Measurements from ENCODE around the gene WIPF1.
A peak's percentile ranks its signal among the peaks of the same experiment; 100 is the strongest.

The WIPF1 gene, protein sequence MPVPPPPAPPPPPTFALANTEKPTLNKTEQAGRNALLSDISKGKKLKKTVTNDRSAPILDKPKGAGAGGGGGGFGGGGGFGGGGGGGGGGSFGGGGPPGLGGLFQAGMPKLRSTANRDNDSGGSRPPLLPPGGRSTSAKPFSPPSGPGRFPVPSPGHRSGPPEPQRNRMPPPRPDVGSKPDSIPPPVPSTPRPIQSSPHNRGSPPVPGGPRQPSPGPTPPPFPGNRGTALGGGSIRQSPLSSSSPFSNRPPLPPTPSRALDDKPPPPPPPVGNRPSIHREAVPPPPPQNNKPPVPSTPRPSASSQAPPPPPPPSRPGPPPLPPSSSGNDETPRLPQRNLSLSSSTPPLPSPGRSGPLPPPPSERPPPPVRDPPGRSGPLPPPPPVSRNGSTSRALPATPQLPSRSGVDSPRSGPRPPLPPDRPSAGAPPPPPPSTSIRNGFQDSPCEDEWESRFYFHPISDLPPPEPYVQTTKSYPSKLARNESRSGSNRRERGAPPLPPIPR

DNA sequence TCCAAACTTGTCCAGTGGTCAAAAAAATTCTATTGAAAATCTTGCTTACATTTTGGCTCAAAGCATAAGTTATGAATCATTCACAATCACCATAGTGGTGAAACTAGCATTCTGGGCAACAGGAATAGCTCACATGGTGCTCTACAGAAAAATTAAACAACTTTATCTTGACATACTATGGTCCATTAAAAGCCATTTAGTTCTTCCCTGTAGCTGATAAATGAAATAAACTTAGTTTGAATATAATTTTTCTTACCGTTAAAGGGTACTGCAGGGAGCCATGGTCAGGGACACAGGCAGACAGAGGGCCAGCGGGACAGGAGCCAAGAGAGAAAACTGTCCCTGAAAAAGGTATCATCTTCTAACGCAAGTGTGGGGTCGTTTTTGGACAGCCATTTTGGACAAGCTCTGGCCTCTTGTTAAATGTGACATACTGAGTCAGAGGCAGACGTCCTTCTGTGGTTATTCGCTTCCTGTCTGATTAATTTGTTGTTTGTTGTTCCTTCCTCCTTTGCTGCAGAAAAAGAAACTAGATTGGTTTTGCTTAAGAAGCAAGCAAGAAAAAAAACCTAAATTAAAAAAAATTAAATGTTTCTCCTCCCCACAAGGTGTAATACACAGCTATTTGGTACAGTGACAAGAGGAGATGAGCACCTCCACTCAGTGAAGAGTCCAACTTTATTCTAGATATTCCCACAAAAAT is at the start of gene WIPF1:
WIPF1 (minus strand) TSS at position 460 of the 703 bp plus-strand sequence. CDS start 12,231 bp downstream, outside the sequence.
- DNase-seq (ENCODE audit: low read depth): peak; percentile 90
- TF ChIP-seq, protein P1, sequence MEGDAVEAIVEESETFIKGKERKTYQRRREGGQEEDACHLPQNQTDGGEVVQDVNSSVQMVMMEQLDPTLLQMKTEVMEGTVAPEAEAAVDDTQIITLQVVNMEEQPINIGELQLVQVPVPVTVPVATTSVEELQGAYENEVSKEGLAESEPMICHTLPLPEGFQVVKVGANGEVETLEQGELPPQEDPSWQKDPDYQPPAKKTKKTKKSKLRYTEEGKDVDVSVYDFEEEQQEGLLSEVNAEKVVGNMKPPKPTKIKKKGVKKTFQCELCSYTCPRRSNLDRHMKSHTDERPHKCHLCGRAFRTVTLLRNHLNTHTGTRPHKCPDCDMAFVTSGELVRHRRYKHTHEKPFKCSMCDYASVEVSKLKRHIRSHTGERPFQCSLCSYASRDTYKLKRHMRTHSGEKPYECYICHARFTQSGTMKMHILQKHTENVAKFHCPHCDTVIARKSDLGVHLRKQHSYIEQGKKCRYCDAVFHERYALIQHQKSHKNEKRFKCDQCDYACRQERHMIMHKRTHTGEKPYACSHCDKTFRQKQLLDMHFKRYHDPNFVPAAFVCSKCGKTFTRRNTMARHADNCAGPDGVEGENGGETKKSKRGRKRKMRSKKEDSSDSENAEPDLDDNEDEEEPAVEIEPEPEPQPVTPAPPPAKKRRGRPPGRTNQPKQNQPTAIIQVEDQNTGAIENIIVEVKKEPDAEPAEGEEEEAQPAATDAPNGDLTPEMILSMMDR (conservative IDR thresholded peaks at IDR 0.05; ENCODE audit: control insufficient read depth, insufficient read depth, low read depth, low read length): no peak
- no peak within 1 kb of the TSS for H3K4me3 ChIP-seq (ENCODE audit: control insufficient read depth, low read depth, low read length)

DNA sequence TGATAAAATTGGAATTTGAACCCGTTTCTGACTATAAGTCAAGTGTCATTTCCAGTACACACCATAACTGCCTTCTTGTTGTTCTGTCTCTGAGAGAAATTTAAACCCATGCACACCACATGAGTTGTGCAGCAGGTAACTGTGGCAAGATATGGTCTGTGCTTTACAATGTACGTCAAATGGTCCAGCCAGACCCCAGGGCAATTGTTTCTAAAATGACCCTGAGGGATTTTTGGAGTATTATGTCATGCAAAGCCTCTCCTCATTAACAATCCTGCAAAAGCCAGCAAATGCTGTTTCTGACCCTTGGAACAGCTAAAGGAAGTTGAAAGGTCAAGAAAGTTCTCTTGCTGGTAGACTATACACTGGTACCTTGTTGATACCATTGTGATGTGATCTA is 47.7 kb upstream of the WIPF1 start:
- TF ChIP-seq, protein P1 (conservative IDR thresholded peaks at IDR 0.05; ENCODE audit: control insufficient read depth, insufficient read depth, low read depth, low read length): no peak
- DNase-seq (ENCODE audit: low read depth): no peak
- no peak overlapping the region for H3K4me3 ChIP-seq (ENCODE audit: control insufficient read depth, low read depth, low read length)

DNA sequence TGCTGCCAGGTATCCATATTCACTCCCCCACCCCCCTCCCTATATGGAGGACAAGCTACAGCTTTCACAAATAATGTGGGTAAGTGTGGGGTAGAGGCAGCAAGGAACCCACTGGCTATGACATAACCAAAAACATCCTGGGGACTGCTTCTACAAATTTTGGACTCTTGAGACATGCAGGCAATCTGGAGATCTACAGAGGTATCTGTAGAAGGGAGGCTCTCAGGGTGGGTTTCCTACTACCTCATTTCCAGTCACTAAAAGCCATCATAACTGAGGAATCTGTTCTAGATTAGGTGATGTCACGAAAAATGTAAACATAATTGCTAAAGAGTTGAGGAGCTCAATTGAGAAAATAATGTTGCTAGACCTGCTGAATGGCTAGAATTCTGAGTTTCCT is 46.8 kb upstream of the WIPF1 start:
- TF ChIP-seq, protein P1 (conservative IDR thresholded peaks at IDR 0.05; ENCODE audit: control insufficient read depth, insufficient read depth, low read depth, low read length): no peak
- DNase-seq (ENCODE audit: low read depth): no peak
- H3K4me3 ChIP-seq (ENCODE audit: control insufficient read depth, low read depth, low read length): no peak overlapping the region

DNA sequence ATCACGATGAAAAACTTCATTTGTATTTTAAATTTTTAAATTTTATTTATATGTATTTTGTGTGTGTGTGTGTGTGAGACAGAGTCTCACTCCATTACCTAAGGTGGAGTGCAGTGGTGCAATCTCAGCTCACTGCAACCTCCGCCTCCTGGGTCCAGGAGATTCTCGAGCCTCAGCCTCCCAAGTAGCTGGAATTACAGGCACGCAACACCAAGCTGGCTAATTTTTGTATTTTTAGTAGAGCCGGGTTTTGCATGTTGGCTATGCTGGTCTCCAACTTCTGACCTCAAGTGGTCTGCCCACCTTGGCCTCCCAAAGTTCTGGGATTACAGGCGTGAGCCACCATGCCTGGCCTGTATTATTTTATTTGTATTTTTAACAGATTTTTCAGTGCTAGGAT is 45.8 kb upstream of the WIPF1 start:
- H3K4me3 ChIP-seq (ENCODE audit: control insufficient read depth, low read depth, low read length): no peak overlapping the region
- TF ChIP-seq, protein P1 (conservative IDR thresholded peaks at IDR 0.05; ENCODE audit: control insufficient read depth, insufficient read depth, low read depth, low read length): no peak
- no peak for DNase-seq (ENCODE audit: low read depth)

DNA sequence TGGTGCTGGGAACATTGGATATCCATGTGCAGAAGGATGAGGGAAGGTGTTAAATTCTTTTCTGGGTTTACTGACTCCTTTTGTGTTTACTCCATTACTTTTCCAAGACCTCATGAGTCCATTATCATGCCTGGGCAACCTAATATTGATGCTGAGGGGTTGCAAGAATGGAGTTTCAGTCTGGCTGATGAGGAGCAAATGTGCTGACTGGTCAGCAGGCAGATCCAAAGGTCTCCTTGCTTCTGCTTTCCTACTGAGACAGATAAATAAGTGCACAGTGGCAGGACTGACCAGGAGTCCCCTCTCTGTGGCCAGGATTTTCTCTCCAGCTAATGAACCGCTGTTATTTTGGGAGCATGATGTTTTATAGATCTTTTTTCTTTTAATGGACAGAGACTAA is 43.6 kb upstream of the WIPF1 start:
- no peak overlapping the region for H3K4me3 ChIP-seq (ENCODE audit: control insufficient read depth, low read depth, low read length)
- DNase-seq (ENCODE audit: low read depth): no peak
- TF ChIP-seq, protein P1 (conservative IDR thresholded peaks at IDR 0.05; ENCODE audit: control insufficient read depth, insufficient read depth, low read depth, low read length): no peak

DNA sequence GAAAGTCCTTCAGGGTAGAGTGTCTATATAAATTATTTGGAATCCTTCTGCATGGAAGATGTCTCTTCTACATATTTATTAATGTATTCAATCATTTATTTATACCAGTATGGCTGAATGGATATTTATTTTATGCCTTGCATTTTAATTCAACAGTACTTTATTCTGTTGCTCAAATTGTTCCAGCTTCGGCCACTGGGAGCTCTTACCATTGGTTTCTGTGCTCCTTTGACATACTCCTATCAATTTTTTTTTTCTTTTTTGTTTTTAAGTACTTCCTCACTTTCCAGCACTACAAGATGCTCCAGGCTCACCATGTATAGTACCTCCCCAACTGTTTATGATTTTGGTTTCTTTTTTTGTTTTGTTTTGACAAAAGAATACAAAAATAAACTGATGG is 39.4 kb upstream of the WIPF1 start:
- H3K4me3 ChIP-seq (ENCODE audit: control insufficient read depth, low read depth, low read length): no peak overlapping the region
- TF ChIP-seq, protein P1 (conservative IDR thresholded peaks at IDR 0.05; ENCODE audit: control insufficient read depth, insufficient read depth, low read depth, low read length): no peak
- DNase-seq (ENCODE audit: low read depth): no peak
